Measurements from ENCODE around the gene ROBO4.

The ROBO4 gene

GRCh38 chr11:124839128-124839971 lies 58.3 kb downstream of the ROBO4 start:
- H4K20me1 ChIP-seq (ENCODE audit: insufficient read depth), result no peaks in the 10 kb centered on the region
- H3K27me3 ChIP-seq (ENCODE audit: insufficient read depth, low read depth), result no peaks in the 10 kb centered on the region
- H3K4me2 ChIP-seq, result no peak overlapping the region
- no peak overlapping the region for H3K27ac ChIP-seq
- peaks cover 7% of the 10 kb centered on the region for H3K4me1 ChIP-seq (ENCODE audit: low read depth, poor library complexity, severe bottlenecking)
- no peak overlapping the region for H3K9ac ChIP-seq
- no peak for TF ChIP-seq CTCF (conservative IDR thresholded peaks at IDR 0.05; ENCODE audit: low read depth, low read length)
- no peak overlapping the region for H2AFZ ChIP-seq (ENCODE audit: low read depth)
- no peaks in the 10 kb centered on the region for H3K79me2 ChIP-seq (ENCODE audit: insufficient read depth, low read depth)
- no peaks in the 10 kb centered on the region for H3K36me3 ChIP-seq (ENCODE audit: insufficient read depth)
- H3K4me3 ChIP-seq (IDR thresholded peaks at IDR 0.05; ENCODE audit: insufficient read depth, low read depth, low read length), result no peak overlapping the region

GRCh38 chr11:124838805-124839127 lies 58.9 kb downstream of the ROBO4 start:
- H3K4me3 ChIP-seq (IDR thresholded peaks at IDR 0.05; ENCODE audit: insufficient read depth, low read depth, low read length), result no peak overlapping the region
- H3K27me3 ChIP-seq (ENCODE audit: insufficient read depth, low read depth), result no peaks in the 10 kb centered on the region
- no peaks in the 10 kb centered on the region for H4K20me1 ChIP-seq (ENCODE audit: insufficient read depth)

GRCh38 chr11:124837491-124837856 lies 60.2 kb downstream of the ROBO4 start:
- H2AFZ ChIP-seq (ENCODE audit: low read depth), result no peak overlapping the region
- no peak overlapping the region for H3K4me3 ChIP-seq (IDR thresholded peaks at IDR 0.05; ENCODE audit: insufficient read depth, low read depth, low read length)
- H3K27ac ChIP-seq, result peak overlapping the region; percentile 86; the same call in 1 of the 2 replicates
- peak overlapping the region; percentile 28; the same call in 1 of the 2 replicates for H3K4me2 ChIP-seq
- H3K36me3 ChIP-seq (ENCODE audit: insufficient read depth), result no peaks in the 10 kb centered on the region
- H3K27me3 ChIP-seq (ENCODE audit: insufficient read depth, low read depth), result no peaks in the 10 kb centered on the region
- H4K20me1 ChIP-seq (ENCODE audit: insufficient read depth), result no peaks in the 10 kb centered on the region
- H3K79me2 ChIP-seq (ENCODE audit: insufficient read depth, low read depth), result no peaks in the 10 kb centered on the region
- H3K9ac ChIP-seq, result no peak overlapping the region
- 0 out of 2 replicates have a peak, but pooled peaks have one; percentile 46 for TF ChIP-seq CTCF (conservative IDR thresholded peaks at IDR 0.05; ENCODE audit: low read depth, low read length)
- peaks cover 7% of the 10 kb centered on the region for H3K4me1 ChIP-seq (ENCODE audit: low read depth, poor library complexity, severe bottlenecking)

More at GRCh38 chr11:124838805-124839127, 58.9 kb downstream of the ROBO4 start:
- Histone ChIP-seq H3K4me2 (no peak overlapping the region), H3K36me3 (ENCODE audit: insufficient read depth) (no peaks in the 10 kb centered on the region), H3K79me2 (ENCODE audit: insufficient read depth, low read depth) (no peaks in the 10 kb centered on the region), H3K9ac (no peak overlapping the region), H3K4me1 (ENCODE audit: low read depth, poor library complexity, severe bottlenecking) (peaks cover 7% of the 10 kb centered on the region), H3K27ac (no peak overlapping the region), H2AFZ (ENCODE audit: low read depth) (no peak overlapping the region)
- TF ChIP-seq CTCF (conservative IDR thresholded peaks at IDR 0.05; ENCODE audit: low read depth, low read length), result no peak

DNA sequence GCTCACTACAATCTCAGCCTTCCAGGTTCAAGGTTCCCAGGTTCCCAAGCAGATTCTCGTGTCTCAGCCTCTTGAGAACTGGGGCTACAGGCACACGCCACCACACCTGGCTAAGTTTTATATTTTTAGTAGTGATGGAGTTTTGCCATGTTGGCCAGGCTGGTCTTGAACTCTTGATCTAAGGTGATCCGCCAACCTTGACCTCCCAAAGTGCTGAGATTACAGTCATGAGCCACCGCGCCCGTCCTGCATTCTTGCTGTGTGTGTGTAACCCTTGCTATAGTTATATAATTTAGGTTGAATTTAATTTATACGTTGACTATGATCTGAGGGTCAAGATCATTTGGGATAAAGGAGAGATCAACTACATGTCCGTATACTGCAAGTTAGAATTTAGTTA lies 61.7 kb downstream of the ROBO4 start:
- H4K20me1 ChIP-seq (ENCODE audit: insufficient read depth), result no peaks in the 10 kb centered on the region
- H3K79me2 ChIP-seq (ENCODE audit: insufficient read depth, low read depth), result no peaks in the 10 kb centered on the region
- peaks cover 7% of the 10 kb centered on the region for H3K4me1 ChIP-seq (ENCODE audit: low read depth, poor library complexity, severe bottlenecking)
- H3K36me3 ChIP-seq (ENCODE audit: insufficient read depth), result no peaks in the 10 kb centered on the region
- H3K4me2 ChIP-seq, result peak overlapping the region; percentile 68
- TF ChIP-seq CTCF (conservative IDR thresholded peaks at IDR 0.05; ENCODE audit: low read depth, low read length), result no peak
- H2AFZ ChIP-seq (ENCODE audit: low read depth), result peak overlapping the region; percentile 98
- H3K9ac ChIP-seq, result peak overlapping the region; percentile 80
- no peak overlapping the region for H3K4me3 ChIP-seq (IDR thresholded peaks at IDR 0.05; ENCODE audit: insufficient read depth, low read depth, low read length)
- H3K27ac ChIP-seq, result peak overlapping the region; percentile 86
- H3K27me3 ChIP-seq (ENCODE audit: insufficient read depth, low read depth), result no peaks in the 10 kb centered on the region
